ENCODE results near the gene KIF18B. TPM values are rescaled to one million over a fixed set of nuclear protein-coding genes. Genes with fewer than 3 reads are reported as not detected.

The KIF18B gene
- polyA plus RNA-seq, 3 donors, result not detected

DNA sequence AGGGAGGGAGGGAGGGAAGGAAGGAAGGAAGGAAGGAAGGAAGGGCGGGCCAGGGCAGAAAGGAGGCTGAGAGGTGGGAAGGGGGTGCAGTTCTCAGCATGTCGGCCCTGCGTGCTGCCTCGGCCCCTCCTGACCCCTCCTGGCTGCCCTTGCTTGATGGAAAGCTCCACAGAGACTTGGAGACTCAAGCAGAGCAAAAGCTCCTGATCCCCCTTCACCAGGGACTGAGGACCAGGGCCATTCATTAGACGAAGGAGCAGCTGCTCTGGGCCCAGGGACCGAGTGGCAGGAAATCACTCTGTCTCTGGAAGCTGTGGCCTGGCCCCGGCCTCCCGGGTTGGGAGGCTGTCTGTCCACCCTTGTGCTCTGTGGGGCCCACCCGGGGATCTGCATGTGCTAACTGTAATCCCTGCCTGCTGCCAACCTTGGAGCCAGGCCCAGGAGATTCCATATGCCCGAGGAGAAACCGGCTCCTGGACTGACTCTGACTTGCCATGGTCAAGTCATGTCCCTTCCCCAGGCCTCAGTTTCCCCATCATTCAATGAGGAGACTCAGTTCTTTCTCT, 47.9 kb upstream of the KIF18B start:
- no peak overlapping the region for H3K9ac ChIP-seq (ENCODE audit: insufficient read depth, low read length, poor library complexity, severe bottlenecking)
- no peak overlapping the region for H3K4me2 ChIP-seq (replicated peaks; ENCODE audit: extremely low read depth, low read length, poor library complexity, severe bottlenecking)
- Mint-ChIP-seq H3K27me3 (ENCODE audit: low read depth in 3 of 3) (peaks cover 14 to 40% (median 18%) of the 10 kb centered on the region in 3 donors), H3K27ac (peak overlapping the region in 1 of 7 donors; percentile 65), H3K9me3 (peaks cover 0 to 16% (median 12%) of the 10 kb centered on the region in 7 donors), H3K36me3 (no peaks in the 10 kb centered on the region), H3K4me3 (no peak overlapping the region), H3K4me1 (no peaks in the 10 kb centered on the region)
- no peaks in the 10 kb centered on the region for H3K4me1 ChIP-seq (ENCODE audit: control insufficient read depth in 1 of 2, insufficient read depth in 2 of 2, low read length in 2 of 2)
- H3K36me3 ChIP-seq (replicated peaks in 1 of 2; ENCODE audit: control insufficient read depth in 1 of 2, insufficient read depth in 2 of 2, low read length in 2 of 2), result no peaks in the 10 kb centered on the region
- no peak overlapping the region for H3K27ac ChIP-seq (ENCODE audit: low read depth in 1 of 2, low read length in 2 of 2)
- peaks cover 0 to 2% of the 10 kb centered on the region in 2 donors for H3K27me3 ChIP-seq (ENCODE audit: control insufficient read depth in 2 of 2, insufficient read depth in 2 of 2, low read length in 2 of 2)
- TF ChIP-seq CTCF (IDR thresholded peaks at IDR 0.05), result no peak
- no peak for DNase-seq
- H2AFZ ChIP-seq (ENCODE audit: insufficient read depth, low read depth, low read length, poor library complexity, severe bottlenecking), result no peak overlapping the region
- intact Hi-C loops (cut with micrococcal nuclease), result no loop called here
- no peaks in the 10 kb centered on the region for H3K9me3 ChIP-seq (replicated peaks in 1 of 2; ENCODE audit: control insufficient read depth in 1 of 2, insufficient read depth in 1 of 2, low read length in 2 of 2)
- H3K79me2 ChIP-seq (ENCODE audit: insufficient read depth, low read length), result no peaks in the 10 kb centered on the region
- H3K4me3 ChIP-seq (replicated peaks in 1 of 3; ENCODE audit: low read depth in 2 of 3, low read length in 3 of 3), result no peak overlapping the region
- no peaks in the 10 kb centered on the region for H4K20me1 ChIP-seq (ENCODE audit: insufficient read depth, low read length)
- WGBS (ENCODE audit: insufficient coverage), result 74% methylated on average over 10 of the region's 11 CpGs

DNA sequence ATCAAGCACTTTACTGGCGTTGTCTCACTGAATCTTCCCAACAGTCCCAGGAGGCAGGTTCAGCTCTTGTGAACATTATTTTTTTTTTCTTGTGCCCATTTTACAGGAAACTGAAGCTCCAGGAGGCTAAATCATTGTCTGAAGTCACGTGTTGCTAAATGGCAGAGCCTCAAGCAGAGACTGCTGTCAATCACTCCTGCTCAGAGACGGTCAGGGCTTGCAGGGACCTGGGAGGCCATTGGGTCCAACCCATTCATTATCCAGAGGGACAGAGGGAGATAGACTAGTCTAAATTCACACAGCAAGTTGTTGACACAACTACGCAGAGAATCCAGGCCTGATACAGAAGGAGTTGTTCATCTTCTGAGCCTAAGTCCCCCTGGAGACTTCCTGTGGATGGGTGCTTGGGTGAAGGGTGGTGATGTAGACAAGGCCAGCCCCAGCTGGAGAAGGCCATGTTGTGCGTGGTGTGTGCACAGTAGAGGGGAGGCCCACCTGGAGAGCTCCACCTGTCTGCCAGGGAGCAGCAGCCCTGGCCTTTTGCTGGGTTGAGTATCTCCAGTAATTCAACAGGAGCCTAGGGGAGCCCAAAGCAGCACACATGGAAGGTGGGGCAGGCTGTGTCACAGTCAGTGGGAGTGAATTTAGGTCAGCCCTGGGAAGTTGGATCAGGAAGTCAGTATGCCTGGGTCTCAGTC, 44.8 kb upstream of the KIF18B start:
- peaks cover 6% of the 10 kb centered on the region for H3K4me1 Mint-ChIP-seq
- H3K36me3 Mint-ChIP-seq, result no peaks in the 10 kb centered on the region
- H2AFZ ChIP-seq (ENCODE audit: insufficient read depth, low read depth, low read length, poor library complexity, severe bottlenecking), result no peak overlapping the region
- no peak overlapping the region for H3K9ac ChIP-seq (ENCODE audit: insufficient read depth, low read length, poor library complexity, severe bottlenecking)
- no peak overlapping the region for H3K27ac Mint-ChIP-seq
- no peak overlapping the region for H3K4me3 Mint-ChIP-seq
- H4K20me1 ChIP-seq (ENCODE audit: insufficient read depth, low read length), result no peaks in the 10 kb centered on the region
- H3K4me2 ChIP-seq (replicated peaks; ENCODE audit: extremely low read depth, low read length, poor library complexity, severe bottlenecking), result no peak overlapping the region
- no peak overlapping the region for H3K4me3 ChIP-seq (replicated peaks in 1 of 3; ENCODE audit: low read depth in 2 of 3, low read length in 3 of 3)
- H3K27me3 ChIP-seq (ENCODE audit: control insufficient read depth in 2 of 2, insufficient read depth in 2 of 2, low read length in 2 of 2), result peaks cover 10 to 32% of the 10 kb centered on the region in 2 donors
- no peaks in the 10 kb centered on the region for H3K36me3 ChIP-seq (replicated peaks in 1 of 2; ENCODE audit: control insufficient read depth in 1 of 2, insufficient read depth in 2 of 2, low read length in 2 of 2)
- H3K79me2 ChIP-seq (ENCODE audit: insufficient read depth, low read length), result no peaks in the 10 kb centered on the region
- no peaks in the 10 kb centered on the region for H3K4me1 ChIP-seq (ENCODE audit: control insufficient read depth in 1 of 2, insufficient read depth in 2 of 2, low read length in 2 of 2)
- 95% methylated on average over 4 of the region's 5 CpGs for WGBS (ENCODE audit: insufficient coverage)
- H3K27ac ChIP-seq (ENCODE audit: low read depth in 1 of 2, low read length in 2 of 2), result no peak overlapping the region
- peaks cover 0 to 5% of the 10 kb centered on the region in 2 donors for H3K9me3 ChIP-seq (replicated peaks in 1 of 2; ENCODE audit: control insufficient read depth in 1 of 2, insufficient read depth in 1 of 2, low read length in 2 of 2)
- intact Hi-C loops (cut with micrococcal nuclease), result no loop called here
- DNase-seq, result no peak
- peaks cover 0 to 9% (median 0%) of the 10 kb centered on the region in 7 donors for H3K9me3 Mint-ChIP-seq
- TF ChIP-seq CTCF (IDR thresholded peaks at IDR 0.05), result no peak
- peaks cover 34 to 58% (median 44%) of the 10 kb centered on the region in 3 donors for H3K27me3 Mint-ChIP-seq (ENCODE audit: low read depth in 3 of 3)
